ENCODE data around the gene NCKAP5.

Gene NCKAP5

GRCh38 chr2:132773331-132773730, 794.9 kb downstream of the NCKAP5 start:
- no peak for DNase-seq

DNA sequence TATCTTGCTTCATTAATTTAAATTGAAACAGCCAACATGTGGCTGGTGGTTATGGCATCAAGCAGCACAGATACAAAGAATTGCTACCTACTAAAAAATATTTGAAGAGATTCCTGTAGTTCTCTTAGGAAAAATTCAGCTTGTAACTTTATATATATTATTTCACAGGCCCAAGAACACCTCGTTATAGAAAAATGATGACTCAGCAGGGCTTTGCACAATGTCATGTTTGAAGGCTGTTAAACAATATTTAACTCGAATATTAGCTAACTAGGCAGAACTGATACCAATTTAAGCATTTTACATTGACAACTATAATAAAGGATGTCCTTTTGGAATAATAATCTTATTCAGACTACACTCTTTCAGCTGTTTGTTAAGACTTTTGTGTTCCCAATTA, 795.9 kb downstream of the NCKAP5 start:
- no peak for DNase-seq

- DNase-seq, result peak; percentile 7
Measured at GRCh38 chr2:132766573-132766972, 801.7 kb downstream of the NCKAP5 start.

- no peak for DNase-seq
Measured at GRCh38 chr2:132761437-132761836, 806.8 kb downstream of the NCKAP5 start.

- no peak for DNase-seq
Measured at GRCh38 chr2:132760971-132761370, 807.3 kb downstream of the NCKAP5 start.

DNA sequence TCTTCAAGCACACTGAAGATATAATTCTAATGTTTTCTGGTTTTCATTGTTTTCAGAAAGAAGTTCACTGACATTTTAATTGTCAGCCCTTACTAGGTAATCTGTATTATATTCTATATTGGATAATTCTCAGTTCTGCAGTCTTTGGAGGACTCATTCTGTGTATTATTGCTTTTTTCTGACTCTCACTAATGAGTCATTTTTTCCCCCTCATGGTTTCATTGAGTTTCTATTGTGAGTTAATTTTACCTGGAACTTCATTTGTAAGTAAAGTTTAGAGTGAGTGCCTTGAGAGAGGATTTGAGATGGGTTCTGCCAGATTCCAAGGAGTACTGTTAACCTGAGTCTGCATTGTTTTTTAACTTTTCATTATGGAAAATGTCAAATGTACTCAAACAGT, 807.9 kb downstream of the NCKAP5 start:
- DNase-seq, result no peak

GRCh38 chr2:132758995-132759394, 809.3 kb downstream of the NCKAP5 start:
- DNase-seq, result no peak

- no peak for DNase-seq
Measured at GRCh38 chr2:132757676-132758075, 810.6 kb downstream of the NCKAP5 start.

DNA sequence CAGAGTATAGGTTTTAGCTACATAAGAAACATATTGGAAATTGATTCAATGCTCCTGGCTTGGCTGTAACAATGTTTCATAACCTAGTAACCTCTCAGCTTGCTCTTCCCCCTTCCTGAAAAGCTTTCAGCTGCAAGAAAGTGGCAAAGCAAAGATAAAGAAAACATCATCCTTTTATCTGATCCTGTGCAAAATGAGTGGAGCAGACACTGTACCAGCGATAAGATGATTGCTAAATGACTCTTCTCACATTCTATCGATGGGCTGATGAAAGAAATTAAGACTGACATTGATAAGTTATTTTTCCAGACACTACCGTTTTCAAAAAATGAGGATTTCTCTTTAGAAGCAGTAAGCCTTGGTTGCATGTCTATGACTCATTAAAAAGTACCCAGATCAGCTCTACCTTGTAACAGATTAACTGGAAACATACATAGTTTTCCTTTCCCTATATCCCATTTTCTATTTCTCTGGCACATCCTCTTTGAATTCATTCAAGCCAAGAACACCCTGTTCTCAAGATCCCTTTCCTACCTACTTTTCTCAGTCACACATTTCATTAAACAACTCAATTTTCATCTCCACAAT, 811.2 kb downstream of the NCKAP5 start:
- no peak for DNase-seq

DNA sequence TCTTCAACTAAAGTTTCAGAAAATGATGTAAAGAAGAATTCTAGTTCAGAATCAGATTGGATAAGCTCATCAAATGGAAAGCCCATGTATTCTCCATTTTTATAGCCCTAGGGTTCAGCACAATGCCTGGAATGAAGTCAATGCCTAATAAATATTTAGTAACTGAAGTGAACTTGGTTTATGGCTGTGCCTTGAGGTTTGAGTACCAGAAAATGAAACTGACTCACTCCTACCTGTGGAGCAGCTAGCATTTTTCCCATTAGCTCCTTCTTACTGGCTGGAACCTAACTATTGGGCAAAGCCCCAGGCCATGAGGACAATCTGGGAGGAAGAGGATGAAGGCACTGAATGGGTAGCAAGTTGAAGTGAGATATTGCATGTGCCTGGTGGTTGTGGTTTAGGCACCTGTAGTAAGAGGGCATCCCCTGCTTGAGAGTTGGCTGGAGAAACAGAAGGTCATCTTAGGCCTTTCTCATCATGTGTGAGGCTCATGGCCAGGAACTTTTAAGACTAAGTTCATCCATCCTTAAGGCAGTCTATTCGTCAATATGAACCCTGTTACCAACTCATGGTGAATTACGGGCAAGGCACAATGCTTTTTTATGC, 813.3 kb downstream of the NCKAP5 start:
- no peak for DNase-seq

DNA sequence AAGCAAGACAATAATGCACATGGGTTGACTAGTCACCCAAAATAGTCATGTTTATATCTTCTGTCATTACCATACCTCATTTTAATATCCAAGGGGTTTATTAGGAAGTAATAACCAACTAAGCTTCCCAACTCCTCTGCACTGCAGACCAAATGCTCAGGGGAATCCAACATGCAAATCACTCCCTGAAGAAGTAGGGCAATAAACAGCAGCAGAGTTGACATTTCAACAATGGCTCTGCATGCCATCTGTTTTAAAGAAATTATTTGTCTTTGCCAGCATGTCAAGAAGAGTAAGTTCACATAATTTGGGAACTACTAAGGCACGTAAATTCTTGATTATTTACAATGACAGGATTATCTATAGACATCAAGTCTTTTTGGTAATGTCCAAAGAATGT, 813.9 kb downstream of the NCKAP5 start:
- DNase-seq, result no peak

GRCh38 chr2:132752421-132753206, 815.6 kb downstream of the NCKAP5 start:
- DNase-seq, result no peak

DNA sequence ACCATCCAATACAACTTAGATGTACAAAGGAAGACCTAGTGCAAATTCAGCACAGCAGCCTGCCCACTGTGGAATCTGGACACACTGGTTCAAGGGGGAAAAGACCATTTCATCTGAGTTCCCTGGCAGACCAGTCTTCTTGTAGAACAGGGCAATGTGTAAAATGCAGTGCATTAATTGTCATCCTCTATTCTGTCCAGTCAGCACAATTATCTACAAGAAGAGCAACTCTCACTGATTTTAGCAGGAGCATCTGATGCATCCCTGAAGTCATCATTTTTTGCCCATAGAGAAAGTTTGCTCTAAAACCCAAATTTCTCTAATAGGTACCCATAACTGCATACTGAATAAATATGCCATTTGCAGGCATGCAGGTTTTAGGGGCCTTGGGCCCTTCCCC, 816.4 kb downstream of the NCKAP5 start:
- DNase-seq, result no peak

GRCh38 chr2:132750606-132751005, 817.7 kb downstream of the NCKAP5 start:
- no peak for DNase-seq

- DNase-seq, result no peak
Measured at GRCh38 chr2:132747046-132747445, 821.2 kb downstream of the NCKAP5 start.

DNA sequence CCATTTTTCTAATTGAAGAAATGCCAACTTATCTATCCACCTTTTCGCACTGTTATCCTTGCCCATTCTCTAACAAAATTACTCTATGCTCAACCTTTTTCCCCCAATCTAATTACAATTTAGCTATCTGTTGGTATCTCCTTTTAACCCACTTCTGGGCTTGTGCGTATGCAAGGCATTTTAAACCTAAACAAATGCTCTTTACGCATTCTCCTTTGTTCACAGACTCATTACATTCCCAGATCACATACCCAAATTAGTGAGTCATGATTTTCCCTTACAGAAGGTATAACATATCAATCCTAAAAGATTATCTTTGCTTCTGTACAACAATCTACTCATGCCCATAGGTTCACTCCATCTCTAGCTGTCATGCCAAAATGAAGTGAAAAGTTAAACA, 826.5 kb downstream of the NCKAP5 start:
- DNase-seq, result no peak

- DNase-seq, result no peak
Measured at GRCh38 chr2:132740081-132740720, 828.1 kb downstream of the NCKAP5 start.

DNA sequence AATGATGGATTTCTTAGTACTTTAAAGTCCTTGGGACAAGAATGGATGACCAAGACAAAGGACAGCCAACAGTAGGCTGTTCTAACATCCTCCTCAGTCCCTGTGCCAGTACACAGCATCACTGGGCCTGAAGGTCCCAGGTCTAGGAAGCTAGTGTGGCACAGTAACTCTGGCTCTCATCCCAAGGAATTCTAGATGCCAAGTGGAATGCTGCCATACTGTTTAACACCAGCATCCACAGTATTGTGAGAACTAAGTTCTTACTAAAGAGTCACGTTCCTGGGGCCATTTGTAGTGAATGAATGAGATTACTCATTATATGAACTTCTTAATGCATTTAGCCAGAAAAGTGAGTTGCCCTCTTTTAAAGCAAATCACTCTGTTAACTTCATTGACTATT, 830.0 kb downstream of the NCKAP5 start:
- no peak for DNase-seq

DNA sequence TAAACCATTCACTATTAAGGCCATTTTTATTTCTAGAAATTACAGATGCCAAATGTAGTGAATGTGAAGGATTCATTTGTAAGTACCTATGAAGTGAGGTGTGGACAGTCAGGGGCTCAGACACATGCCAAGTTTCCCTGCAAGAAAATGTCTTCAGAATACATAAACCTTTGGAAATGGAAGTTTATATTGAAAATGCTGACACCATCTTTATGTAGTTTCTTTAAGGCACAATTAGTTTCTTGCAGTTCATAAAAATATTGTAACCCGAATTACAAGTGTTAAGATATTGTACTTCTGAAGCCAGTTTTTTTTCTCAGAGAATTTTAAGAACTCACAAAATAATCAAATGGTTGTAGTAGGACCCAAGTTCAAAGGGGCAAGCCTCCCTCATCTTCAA, 832.2 kb downstream of the NCKAP5 start:
- no peak for DNase-seq

- DNase-seq, result no peak
Measured at GRCh38 chr2:132734961-132735360, 833.3 kb downstream of the NCKAP5 start.

GRCh38 chr2:132733094-132733493, 835.2 kb downstream of the NCKAP5 start:
- no peak for DNase-seq

- no peak for DNase-seq
Measured at GRCh38 chr2:132732694-132733093, 835.6 kb downstream of the NCKAP5 start.

DNA sequence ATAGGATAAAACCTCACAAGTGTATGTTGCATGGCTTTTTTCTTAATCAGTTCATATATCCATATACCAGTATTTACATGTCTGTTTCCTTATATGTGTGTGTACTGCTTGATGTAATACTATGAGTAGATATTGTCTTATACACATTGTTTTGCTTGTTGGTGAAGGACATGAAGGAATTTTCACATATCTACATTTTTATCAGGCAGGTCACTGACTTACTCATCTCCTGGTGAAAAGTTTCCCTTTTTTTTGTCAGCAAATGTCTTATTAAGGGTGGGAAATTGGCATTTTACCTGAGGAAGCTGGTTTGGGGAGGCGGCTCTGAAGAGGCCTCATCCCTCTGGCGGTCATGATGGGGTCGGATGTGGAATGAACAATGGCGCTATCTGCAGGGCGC, 836.8 kb downstream of the NCKAP5 start:
- no peak for DNase-seq

DNA sequence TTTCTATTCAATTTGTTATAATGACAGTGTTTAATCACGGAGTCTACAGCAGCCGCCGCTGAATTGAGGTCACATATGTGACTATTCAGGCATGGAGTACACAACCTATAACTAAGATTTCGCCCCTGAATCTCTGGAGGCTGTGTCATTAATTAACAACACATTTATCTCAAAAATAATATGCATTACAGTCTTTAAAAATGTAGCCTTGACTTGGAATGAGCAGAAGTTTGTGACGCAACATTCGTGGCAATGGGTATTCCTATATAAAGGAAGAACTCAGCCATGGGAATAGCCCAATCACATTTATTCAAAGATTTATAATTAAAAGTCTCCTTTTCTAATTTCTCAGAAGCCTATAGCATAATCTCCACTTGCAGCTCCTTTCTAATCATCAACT, 837.7 kb downstream of the NCKAP5 start:
- no peak for DNase-seq

All from hematopoietic multipotent progenitor cell treated with erythropoietin and hydrocortisone succinate and interleukin-3 and kit ligand, for 6 days (in vitro differentiated cells).